HepG2 (cell line): ENCODE results near the gene GGACT. TPM values are rescaled to one million over a fixed set of nuclear protein-coding genes. Genes with fewer than 3 reads are reported as not detected.

Experiments used
- ARNT2 ChIP-seq: sonication (generic); formaldehyde crosslinking; IDR thresholded peaks from 2 replicates; pipeline ENCODE4 v1.8.0; 2022; ENCODE audit warnings: mild to moderate bottlenecking, low read depth, missing genetic modification reagents, moderate library complexity
- ATAD3A ChIP-seq: sonication (generic); formaldehyde crosslinking; IDR thresholded peaks from 2 replicates; pipeline ENCODE4 v1.4.0; 2020; ENCODE audit warnings: missing genetic modification reagents
- CHD2 ChIP-seq: IDR thresholded peaks from 2 replicates; pipeline ENCODE4 v1.6.1; 2011; ENCODE audit warnings: low read depth, low read length, improper control_type of control experiment
- HHEX ChIP-seq: IDR thresholded peaks from 2 replicates; pipeline ENCODE4 v1.6.1; 2016; ENCODE audit warnings: control low read depth
- KLF16 ChIP-seq, 2 experiments: sonication (generic) in 1 of 2; formaldehyde crosslinking in 1 of 2; IDR thresholded peaks; 2 replicates each; pipeline versions ENCODE4 v1.6.1 to v1.8.0; 2016 to 2023; ENCODE audit warnings: missing genetic modification reagents in 2 of 2, missing compliant biosample characterization in 1 of 2
- SNRNP70 ChIP-seq: fragments of 200-400 bp; formaldehyde crosslinking; IDR thresholded peaks from 2 replicates; pipeline ENCODE4 v1.6.1; 2017; ENCODE audit warnings: mild to moderate bottlenecking, low read depth, low read length, moderate library complexity
- SP140L ChIP-seq: sonication (generic); formaldehyde crosslinking; IDR thresholded peaks from 2 replicates; pipeline ENCODE4 v1.4.0; 2020; ENCODE audit warnings: missing genetic modification reagents, borderline replicate concordance
- SRF ChIP-seq: IDR thresholded peaks from 2 replicates; pipeline ENCODE4 v1.6.1; 2011; ENCODE audit warnings: mild to moderate bottlenecking, low read depth, low read length, moderate library complexity
- ZFP1 ChIP-seq: IDR thresholded peaks from 2 replicates; pipeline ENCODE4 v1.6.1; 2016
- ZFP90 ChIP-seq: sonication (generic); formaldehyde crosslinking; IDR thresholded peaks from 2 replicates; pipeline ENCODE4 v1.8.0; 2022; ENCODE audit warnings: missing genetic modification reagents, mild to moderate bottlenecking, inconsistent platforms, borderline replicate concordance
- ZKSCAN1 ChIP-seq: fragments of 150-350 bp; IDR thresholded peaks from 2 replicates; pipeline ENCODE4 v1.6.1; 2014; ENCODE audit warnings: low read length
- ZNF121 ChIP-seq: sonication (generic); formaldehyde crosslinking; IDR thresholded peaks from 2 replicates; pipeline ENCODE4 v1.5.0; 2020; ENCODE audit warnings: mild to moderate bottlenecking, missing genetic modification reagents
- ZNF235 ChIP-seq: sonication (generic); formaldehyde crosslinking; IDR thresholded peaks from 2 replicates; pipeline ENCODE4 v1.8.1; 2023; ENCODE audit warnings: mild to moderate bottlenecking, missing genetic modification reagents, borderline replicate concordance
- ZNF34 ChIP-seq: sonication (generic); formaldehyde crosslinking; IDR thresholded peaks from 2 replicates; pipeline ENCODE4 v1.4.0; 2020; ENCODE audit warnings: mild to moderate bottlenecking, missing genetic modification reagents, borderline replicate concordance
- ZNF543 ChIP-seq: sonication (generic); formaldehyde crosslinking; IDR thresholded peaks from 2 replicates; pipeline ENCODE4 v1.4.0; 2020; ENCODE audit warnings: mild to moderate bottlenecking, missing genetic modification reagents
- polyA plus RNA-seq, 8 experiments: library from polyadenylated mRNA; depleted of rRNA in 3 of 8; stranded (reverse) in 7 of 8; unstranded in 1 of 8; fragments of >200 nt; fragmentation: Illumina TruSeq in 4 of 8; extraction: Trizol in 4 of 8; gene quantifications; 2 replicates each; pipeline versions ENCODE4 v1.2.1 to v1.2.3, GENCODE V29; 2011 to 2016; ENCODE audit warnings: low read depth in 4 of 8, missing spikeins in 1 of 8, mixed read lengths in 1 of 8; ENCODE audit not compliant: insufficient read depth in 1 of 8
- total RNA-seq, 5 experiments: library from RNA; depleted of rRNA; stranded (reverse); fragments of >200 nt; fragmentation: Illumina TruSeq; extraction: Trizol; gene quantifications; 2 replicates each; pipeline ENCODE4 v1.2.3, GENCODE V29; 2016; ENCODE audit warnings: low read depth in 1 of 5
- TF ChIP-seq, protein P1 (sequence below): sonication (generic); formaldehyde crosslinking; IDR thresholded peaks from 2 replicates; pipeline ENCODE4 v1.4.0; 2020; ENCODE audit warnings: missing genetic modification reagents
- TF ChIP-seq, protein P2 (sequence below): sonication (generic); formaldehyde crosslinking; IDR thresholded peaks from 2 replicates; pipeline ENCODE4 v1.5.1; 2020; ENCODE audit warnings: missing genetic modification reagents, mild to moderate bottlenecking, borderline replicate concordance
- TF ChIP-seq, protein P3 (sequence below): sonication (generic); formaldehyde crosslinking; IDR thresholded peaks from 2 replicates; pipeline ENCODE4 v1.5.1; 2020; ENCODE audit warnings: mild to moderate bottlenecking, missing genetic modification reagents, moderate library complexity

Gene GGACT
- total and polyA plus RNA-seq, 2 of the 13 experiments (the other 11 are each of a cell fraction or from before 2014, with no cell fraction given) = 1.7 to 1.9 TPM

DNA sequence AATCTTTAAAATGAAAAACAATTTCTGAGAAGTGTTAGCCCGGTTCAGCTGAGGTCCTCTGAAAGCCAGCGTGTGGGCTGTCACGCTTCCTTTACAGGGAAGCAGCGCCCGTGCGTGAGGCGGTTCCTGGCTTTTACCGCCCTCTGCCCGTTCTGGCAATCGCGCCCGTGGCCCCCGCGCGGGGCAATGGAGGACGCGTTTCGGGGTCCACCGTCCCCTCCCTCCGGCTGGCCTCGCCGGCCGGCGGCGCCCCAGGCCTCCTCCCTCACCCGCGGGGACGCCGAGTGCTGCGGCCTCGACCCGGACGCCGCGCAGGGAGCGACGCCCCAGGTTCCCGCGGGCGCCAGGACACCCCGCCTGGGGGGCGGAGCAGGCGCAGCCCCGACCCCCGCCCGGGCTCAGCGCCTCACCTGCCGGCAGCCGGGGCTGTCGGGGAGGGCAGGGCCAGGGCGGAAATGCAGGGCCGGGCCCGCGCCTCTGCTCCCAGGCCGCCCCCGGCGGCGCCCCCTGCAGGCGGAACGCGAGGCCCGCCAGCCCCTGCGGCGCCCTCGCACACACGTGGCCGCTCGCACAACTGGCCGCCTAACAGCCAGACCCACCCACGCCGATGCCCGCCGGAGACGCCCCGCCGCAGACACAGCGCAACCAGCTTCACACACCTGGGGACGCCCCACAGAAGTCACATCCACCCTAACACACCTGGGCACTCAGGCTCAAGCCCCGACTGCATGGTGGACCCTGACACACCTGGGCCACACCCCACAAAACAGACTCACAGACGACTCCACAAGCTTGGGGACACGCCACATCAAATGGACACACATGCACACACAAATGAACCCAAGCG lies at the start of gene GGACT (continued):
- TF ChIP-seq, protein P1, sequence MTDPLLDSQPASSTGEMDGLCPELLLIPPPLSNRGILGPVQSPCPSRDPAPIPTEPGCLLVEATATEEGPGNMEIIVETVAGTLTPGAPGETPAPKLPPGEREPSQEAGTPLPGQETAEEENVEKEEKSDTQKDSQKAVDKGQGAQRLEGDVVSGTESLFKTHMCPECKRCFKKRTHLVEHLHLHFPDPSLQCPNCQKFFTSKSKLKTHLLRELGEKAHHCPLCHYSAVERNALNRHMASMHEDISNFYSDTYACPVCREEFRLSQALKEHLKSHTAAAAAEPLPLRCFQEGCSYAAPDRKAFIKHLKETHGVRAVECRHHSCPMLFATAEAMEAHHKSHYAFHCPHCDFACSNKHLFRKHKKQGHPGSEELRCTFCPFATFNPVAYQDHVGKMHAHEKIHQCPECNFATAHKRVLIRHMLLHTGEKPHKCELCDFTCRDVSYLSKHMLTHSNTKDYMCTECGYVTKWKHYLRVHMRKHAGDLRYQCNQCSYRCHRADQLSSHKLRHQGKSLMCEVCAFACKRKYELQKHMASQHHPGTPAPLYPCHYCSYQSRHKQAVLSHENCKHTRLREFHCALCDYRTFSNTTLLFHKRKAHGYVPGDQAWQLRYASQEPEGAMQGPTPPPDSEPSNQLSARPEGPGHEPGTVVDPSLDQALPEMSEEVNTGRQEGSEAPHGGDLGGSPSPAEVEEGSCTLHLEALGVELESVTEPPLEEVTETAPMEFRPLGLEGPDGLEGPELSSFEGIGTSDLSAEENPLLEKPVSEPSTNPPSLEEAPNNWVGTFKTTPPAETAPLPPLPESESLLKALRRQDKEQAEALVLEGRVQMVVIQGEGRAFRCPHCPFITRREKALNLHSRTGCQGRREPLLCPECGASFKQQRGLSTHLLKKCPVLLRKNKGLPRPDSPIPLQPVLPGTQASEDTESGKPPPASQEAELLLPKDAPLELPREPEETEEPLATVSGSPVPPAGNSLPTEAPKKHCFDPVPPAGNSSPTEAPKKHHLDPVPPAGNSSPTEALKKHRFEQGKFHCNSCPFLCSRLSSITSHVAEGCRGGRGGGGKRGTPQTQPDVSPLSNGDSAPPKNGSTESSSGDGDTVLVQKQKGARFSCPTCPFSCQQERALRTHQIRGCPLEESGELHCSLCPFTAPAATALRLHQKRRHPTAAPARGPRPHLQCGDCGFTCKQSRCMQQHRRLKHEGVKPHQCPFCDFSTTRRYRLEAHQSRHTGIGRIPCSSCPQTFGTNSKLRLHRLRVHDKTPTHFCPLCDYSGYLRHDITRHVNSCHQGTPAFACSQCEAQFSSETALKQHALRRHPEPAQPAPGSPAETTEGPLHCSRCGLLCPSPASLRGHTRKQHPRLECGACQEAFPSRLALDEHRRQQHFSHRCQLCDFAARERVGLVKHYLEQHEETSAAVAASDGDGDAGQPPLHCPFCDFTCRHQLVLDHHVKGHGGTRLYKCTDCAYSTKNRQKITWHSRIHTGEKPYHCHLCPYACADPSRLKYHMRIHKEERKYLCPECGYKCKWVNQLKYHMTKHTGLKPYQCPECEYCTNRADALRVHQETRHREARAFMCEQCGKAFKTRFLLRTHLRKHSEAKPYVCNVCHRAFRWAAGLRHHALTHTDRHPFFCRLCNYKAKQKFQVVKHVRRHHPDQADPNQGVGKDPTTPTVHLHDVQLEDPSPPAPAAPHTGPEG = 0 out of 2 replicates have a peak, but pooled peaks have one; percentile 19
- TF ChIP-seq, protein P2, sequence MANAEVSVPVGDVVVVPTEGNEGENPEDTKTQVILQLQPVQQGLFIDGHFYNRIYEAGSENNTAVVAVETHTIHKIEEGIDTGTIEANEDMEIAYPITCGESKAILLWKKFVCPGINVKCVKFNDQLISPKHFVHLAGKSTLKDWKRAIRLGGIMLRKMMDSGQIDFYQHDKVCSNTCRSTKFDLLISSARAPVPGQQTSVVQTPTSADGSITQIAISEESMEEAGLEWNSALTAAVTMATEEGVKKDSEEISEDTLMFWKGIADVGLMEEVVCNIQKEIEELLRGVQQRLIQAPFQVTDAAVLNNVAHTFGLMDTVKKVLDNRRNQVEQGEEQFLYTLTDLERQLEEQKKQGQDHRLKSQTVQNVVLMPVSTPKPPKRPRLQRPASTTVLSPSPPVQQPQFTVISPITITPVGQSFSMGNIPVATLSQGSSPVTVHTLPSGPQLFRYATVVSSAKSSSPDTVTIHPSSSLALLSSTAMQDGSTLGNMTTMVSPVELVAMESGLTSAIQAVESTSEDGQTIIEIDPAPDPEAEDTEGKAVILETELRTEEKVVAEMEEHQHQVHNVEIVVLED = peak; percentile 48; the same call in 1 of the 2 replicates
- TF ChIP-seq KLF16 (CRISPR knock-in tag; IDR thresholded peaks at IDR 0.05) (peak in 1 of 2 experiments; percentile 26; a peak in 1 of 4 replicates), ATAD3A (CRISPR knock-in tag) (no peak), ZNF121 (CRISPR knock-in tag) (peak; percentile 47; the same call in 1 of the 2 replicates), ARNT2 (CRISPR knock-in tag) (peak; percentile 94), ZFP1 (CRISPR knock-in tag) (no peak), ZNF235 (peak; percentile 97), ZNF543 (CRISPR knock-in tag) (no peak), ZFP90 (no peak; the same call in 1 of the 2 replicates), HHEX (CRISPR knock-in tag) (no peak), ZKSCAN1 (0 out of 2 replicates have a peak, but pooled peaks have one; percentile 27), SNRNP70 (no peak), CHD2 (no peak), SRF (no peak), ZNF34 (CRISPR knock-in tag) (no peak), SP140L (CRISPR knock-in tag) (no peak)
- TF ChIP-seq, protein P3, sequence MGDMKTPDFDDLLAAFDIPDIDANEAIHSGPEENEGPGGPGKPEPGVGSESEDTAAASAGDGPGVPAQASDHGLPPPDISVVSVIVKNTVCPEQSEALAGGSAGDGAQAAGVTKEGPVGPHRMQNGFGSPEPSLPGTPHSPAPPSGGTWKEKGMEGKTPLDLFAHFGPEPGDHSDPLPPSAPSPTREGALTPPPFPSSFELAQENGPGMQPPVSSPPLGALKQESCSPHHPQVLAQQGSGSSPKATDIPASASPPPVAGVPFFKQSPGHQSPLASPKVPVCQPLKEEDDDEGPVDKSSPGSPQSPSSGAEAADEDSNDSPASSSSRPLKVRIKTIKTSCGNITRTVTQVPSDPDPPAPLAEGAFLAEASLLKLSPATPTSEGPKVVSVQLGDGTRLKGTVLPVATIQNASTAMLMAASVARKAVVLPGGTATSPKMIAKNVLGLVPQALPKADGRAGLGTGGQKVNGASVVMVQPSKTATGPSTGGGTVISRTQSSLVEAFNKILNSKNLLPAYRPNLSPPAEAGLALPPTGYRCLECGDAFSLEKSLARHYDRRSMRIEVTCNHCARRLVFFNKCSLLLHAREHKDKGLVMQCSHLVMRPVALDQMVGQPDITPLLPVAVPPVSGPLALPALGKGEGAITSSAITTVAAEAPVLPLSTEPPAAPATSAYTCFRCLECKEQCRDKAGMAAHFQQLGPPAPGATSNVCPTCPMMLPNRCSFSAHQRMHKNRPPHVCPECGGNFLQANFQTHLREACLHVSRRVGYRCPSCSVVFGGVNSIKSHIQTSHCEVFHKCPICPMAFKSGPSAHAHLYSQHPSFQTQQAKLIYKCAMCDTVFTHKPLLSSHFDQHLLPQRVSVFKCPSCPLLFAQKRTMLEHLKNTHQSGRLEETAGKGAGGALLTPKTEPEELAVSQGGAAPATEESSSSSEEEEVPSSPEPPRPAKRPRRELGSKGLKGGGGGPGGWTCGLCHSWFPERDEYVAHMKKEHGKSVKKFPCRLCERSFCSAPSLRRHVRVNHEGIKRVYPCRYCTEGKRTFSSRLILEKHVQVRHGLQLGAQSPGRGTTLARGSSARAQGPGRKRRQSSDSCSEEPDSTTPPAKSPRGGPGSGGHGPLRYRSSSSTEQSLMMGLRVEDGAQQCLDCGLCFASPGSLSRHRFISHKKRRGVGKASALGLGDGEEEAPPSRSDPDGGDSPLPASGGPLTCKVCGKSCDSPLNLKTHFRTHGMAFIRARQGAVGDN = peak; percentile 98
